Gastrocnemius medialis (tissue), 4 donors: ENCODE results near the gene NOXO1.

Experiments
- POLR2A ChIP-seq, 2 donors: fragments of 450-650 bp; IDR thresholded peaks; one replicate each; pipeline ENCODE4 v1.6.1; 2017; ENCODE audit warnings: antibody characterized with exemption in 2 of 2, mild to moderate bottlenecking in 2 of 2, moderate library complexity in 2 of 2
- TF ChIP-seq, protein P1 (sequence below), 5 experiments: fragments of 450-650 bp in 3 of 5; fragments of 200-600 bp in 2 of 5; sonication (generic) in 2 of 5; IDR thresholded peaks in 4 of 5; conservative IDR thresholded peaks in 1 of 5; 1 replicate in 4 of 5; 2 replicates in 1 of 5; pipeline ENCODE4 v1.5.1; 2016 to 2019; ENCODE audit warnings: antibody characterized with exemption in 5 of 5, mild to moderate bottlenecking in 3 of 5, moderate library complexity in 3 of 5

DNA sequence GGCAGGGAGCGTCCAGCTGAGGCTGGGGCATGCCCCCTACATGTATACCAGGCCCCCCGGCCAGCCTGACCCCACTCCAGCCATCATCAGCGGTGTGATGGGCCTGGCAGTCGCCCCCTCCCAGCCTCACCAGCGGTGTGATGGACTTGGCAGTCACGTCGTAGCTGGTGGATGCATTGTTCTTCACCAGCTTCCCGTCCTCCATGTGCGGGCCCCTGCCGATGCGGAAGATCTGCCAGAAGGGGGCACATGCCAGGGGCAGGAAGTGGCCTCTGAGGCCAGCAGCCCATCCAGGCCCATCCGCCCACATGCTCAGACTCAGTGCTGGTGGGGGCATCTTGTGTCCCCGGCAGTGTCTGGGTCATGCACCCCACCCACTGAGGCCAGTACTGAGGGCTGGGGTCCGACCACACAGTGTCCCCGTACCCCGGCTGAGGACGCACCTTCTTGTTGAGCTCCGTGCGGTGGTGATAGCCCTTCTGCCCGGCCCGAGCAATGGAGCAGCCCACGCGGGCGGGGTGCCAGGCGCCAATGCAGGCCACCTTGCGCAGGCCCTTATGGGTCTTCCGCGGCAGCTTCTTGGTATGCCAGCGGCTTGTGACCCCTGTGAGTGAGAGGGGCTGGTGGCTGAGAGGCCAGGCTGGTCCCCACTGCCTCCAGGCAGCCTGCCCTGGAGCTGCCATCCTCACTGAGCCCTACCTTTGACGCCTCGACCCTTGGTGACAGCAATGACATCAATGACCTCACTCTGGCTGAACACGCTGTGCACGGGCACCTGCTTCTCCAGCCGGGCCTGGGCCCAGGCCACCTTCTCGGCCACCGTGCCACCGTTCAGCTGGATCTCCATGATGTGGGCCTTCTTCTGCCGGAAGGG, 34.5 kb downstream of the NOXO1 start:
- TF ChIP-seq, protein P1, sequence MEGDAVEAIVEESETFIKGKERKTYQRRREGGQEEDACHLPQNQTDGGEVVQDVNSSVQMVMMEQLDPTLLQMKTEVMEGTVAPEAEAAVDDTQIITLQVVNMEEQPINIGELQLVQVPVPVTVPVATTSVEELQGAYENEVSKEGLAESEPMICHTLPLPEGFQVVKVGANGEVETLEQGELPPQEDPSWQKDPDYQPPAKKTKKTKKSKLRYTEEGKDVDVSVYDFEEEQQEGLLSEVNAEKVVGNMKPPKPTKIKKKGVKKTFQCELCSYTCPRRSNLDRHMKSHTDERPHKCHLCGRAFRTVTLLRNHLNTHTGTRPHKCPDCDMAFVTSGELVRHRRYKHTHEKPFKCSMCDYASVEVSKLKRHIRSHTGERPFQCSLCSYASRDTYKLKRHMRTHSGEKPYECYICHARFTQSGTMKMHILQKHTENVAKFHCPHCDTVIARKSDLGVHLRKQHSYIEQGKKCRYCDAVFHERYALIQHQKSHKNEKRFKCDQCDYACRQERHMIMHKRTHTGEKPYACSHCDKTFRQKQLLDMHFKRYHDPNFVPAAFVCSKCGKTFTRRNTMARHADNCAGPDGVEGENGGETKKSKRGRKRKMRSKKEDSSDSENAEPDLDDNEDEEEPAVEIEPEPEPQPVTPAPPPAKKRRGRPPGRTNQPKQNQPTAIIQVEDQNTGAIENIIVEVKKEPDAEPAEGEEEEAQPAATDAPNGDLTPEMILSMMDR (IDR thresholded peaks at IDR 0.05 in 4 of 5, conservative IDR thresholded peaks at IDR 0.05 in 1 of 5) = no peak
- TF ChIP-seq POLR2A (IDR thresholded peaks at IDR 0.05) = no peak
